GM19025 (cell line): Measurements from ENCODE around the gene CACFD1.

Source experiments
- ATAC-seq: cut with Tn5 transposase; IDR thresholded peaks from one replicate; pipeline ENCODE4 v1.9.1; 2021; ENCODE audit warnings: mild to moderate bottlenecking, low read depth, moderate library complexity; ENCODE audit not compliant: unreplicated experiment

The CACFD1 gene

GRCh38 chr9:133463234-133463863 is 3.6 kb downstream of the CACFD1 start:
- ATAC-seq, result no peak

GRCh38 chr9:133463864-133464615 is 4.3 kb downstream of the CACFD1 start:
- ATAC-seq, result no peak

GRCh38 chr9:133464638-133465037 is 4.9 kb downstream of the CACFD1 start:
- no peak for ATAC-seq

- no peak for ATAC-seq
Observed at GRCh38 chr9:133465984-133466383, 6.2 kb downstream of the CACFD1 start.

GRCh38 chr9:133467101-133467500 is 7.3 kb downstream of the CACFD1 start:
- ATAC-seq, result no peak

GRCh38 chr9:133468374-133468773 is 8.6 kb downstream of the CACFD1 start:
- no peak for ATAC-seq

GRCh38 chr9:133468777-133469421 is 9.1 kb downstream of the CACFD1 start:
- no peak for ATAC-seq

- ATAC-seq, result no peak
Observed at GRCh38 chr9:133470427-133470924, 10.7 kb downstream of the CACFD1 start.

- no peak for ATAC-seq
Observed at GRCh38 chr9:133470988-133471387, 11.2 kb downstream of the CACFD1 start.

GRCh38 chr9:133471551-133472276 is 11.9 kb downstream of the CACFD1 start:
- no peak for ATAC-seq

- no peak for ATAC-seq
Observed at GRCh38 chr9:133472277-133472645, 12.5 kb downstream of the CACFD1 start.

- no peak for ATAC-seq
Observed at GRCh38 chr9:133472753-133473378, 13.1 kb downstream of the CACFD1 start.

GRCh38 chr9:133473743-133474142 is 14.0 kb downstream of the CACFD1 start:
- no peak for ATAC-seq

- ATAC-seq, result no peak
Observed at GRCh38 chr9:133474215-133474614, 14.4 kb downstream of the CACFD1 start.

GRCh38 chr9:133474853-133475252 is 15.1 kb downstream of the CACFD1 start:
- ATAC-seq, result no peak

- no peak for ATAC-seq
Observed at GRCh38 chr9:133475292-133476012, 15.7 kb downstream of the CACFD1 start.

- no peak for ATAC-seq
Observed at GRCh38 chr9:133476036-133476931, 16.5 kb downstream of the CACFD1 start.

GRCh38 chr9:133476941-133477340 is 17.2 kb downstream of the CACFD1 start:
- ATAC-seq, result no peak

GRCh38 chr9:133477461-133477860 is 17.7 kb downstream of the CACFD1 start:
- ATAC-seq, result no peak
